GM23338 (cell line): Measurements from ENCODE around the gene COX7A2.

Experiments used
- CREB1 ChIP-seq: fragments of 250-450 bp; sonication (Bioruptor Pico); IDR thresholded peaks from 2 replicates; pipeline ENCODE4 v1.5.0; 2020; ENCODE audit warnings: low read depth, mild to moderate bottlenecking, moderate library complexity
- EZH2 ChIP-seq: fragments of 200-600 bp; sonication (generic); IDR thresholded peaks from one replicate; pipeline ENCODE4 v1.8.0; 2017; ENCODE audit warnings: antibody characterized with exemption, mild to moderate bottlenecking, low read depth; ENCODE audit not compliant: unreplicated experiment
- EZH2phosphoT487 ChIP-seq: fragments of 200-600 bp; sonication (generic); IDR thresholded peaks from one replicate; pipeline ENCODE4 v1.8.1; 2018; ENCODE audit warnings: antibody characterized with exemption; ENCODE audit not compliant: unreplicated experiment
- JUNB ChIP-seq: IDR thresholded peaks from one replicate; pipeline ENCODE4 v1.6.1; 2016; ENCODE audit warnings: antibody characterized with exemption; ENCODE audit not compliant: unreplicated experiment
- NANOG ChIP-seq: IDR thresholded peaks from 2 replicates; pipeline ENCODE4 v1.6.1; 2016; ENCODE audit warnings: antibody characterized with exemption, borderline replicate concordance
- POLR2AphosphoS5 ChIP-seq: IDR thresholded peaks from 2 replicates; pipeline ENCODE4 v1.6.1; 2016; ENCODE audit warnings: antibody characterized with exemption, low read depth
- STAT1 ChIP-seq: IDR thresholded peaks from one replicate; pipeline ENCODE4 v1.6.1; 2016; ENCODE audit warnings: antibody characterized with exemption; ENCODE audit not compliant: unreplicated experiment
- ZNF114 ChIP-seq: fragments of 250-450 bp; sonication (Bioruptor Pico); IDR thresholded peaks from 2 replicates; pipeline ENCODE4 v1.5.0; 2020; ENCODE audit warnings: mild to moderate bottlenecking, moderate library complexity
- ZNF331 ChIP-seq: fragments of 250-450 bp; sonication (Bioruptor Pico); IDR thresholded peaks from 2 replicates; pipeline ENCODE4 v1.5.0; 2020; ENCODE audit warnings: low read depth, mild to moderate bottlenecking, moderate library complexity
- TF ChIP-seq, protein P1 (sequence below), 2 experiments: fragments of 200-600 bp in 1 of 2; sonication (generic) in 1 of 2; conservative IDR thresholded peaks; 2 replicates each; pipeline versions ENCODE4 v1.5.1 to v1.6.1; 2016 to 2017; ENCODE audit warnings: antibody characterized with exemption in 2 of 2, low read depth in 2 of 2, mild to moderate bottlenecking in 2 of 2, moderate library complexity in 1 of 2
- TF ChIP-seq, protein P2 (sequence below): fragments of 250-450 bp; sonication (Bioruptor Pico); IDR thresholded peaks from 2 replicates; pipeline ENCODE4 v1.5.0; 2020; ENCODE audit warnings: mild to moderate bottlenecking, moderate library complexity
- TF ChIP-seq, protein P3 (sequence below): IDR thresholded peaks from 2 replicates; pipeline ENCODE4 v1.6.1; 2016; ENCODE audit warnings: antibody characterized with exemption
- TF ChIP-seq, protein P4 (sequence below): IDR thresholded peaks from one replicate; pipeline ENCODE4 v1.6.1; 2018; ENCODE audit warnings: antibody characterized with exemption; ENCODE audit not compliant: unreplicated experiment

DNA sequence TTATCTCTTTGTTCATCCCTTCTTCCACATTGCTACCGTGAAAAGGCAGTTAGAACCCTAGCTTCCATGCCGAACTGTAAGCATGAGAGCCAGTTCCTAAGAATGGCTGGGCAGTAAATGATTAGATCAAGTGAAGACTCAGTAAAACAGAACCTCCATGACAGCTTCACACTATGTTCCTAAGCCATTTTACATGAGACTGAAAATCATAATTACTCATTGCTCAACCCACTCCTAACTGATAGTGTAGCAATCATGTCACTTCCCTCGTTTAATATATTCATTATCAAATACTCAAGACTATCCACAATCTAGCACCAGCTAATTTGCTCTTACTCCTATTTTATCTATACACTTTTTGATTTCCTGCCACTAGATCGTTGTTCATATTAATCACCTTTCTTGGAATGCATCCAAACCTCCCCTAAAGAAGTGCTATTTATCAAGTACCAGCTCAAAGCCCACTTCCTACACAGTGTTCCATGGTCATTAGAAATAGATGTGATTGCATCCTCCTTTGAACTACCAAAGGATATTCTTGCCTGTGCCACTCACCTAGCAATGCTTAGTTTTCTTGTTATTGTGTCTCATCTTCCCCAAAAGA lies 35.0 kb upstream of the COX7A2 start:
- TF ChIP-seq, protein P1, sequence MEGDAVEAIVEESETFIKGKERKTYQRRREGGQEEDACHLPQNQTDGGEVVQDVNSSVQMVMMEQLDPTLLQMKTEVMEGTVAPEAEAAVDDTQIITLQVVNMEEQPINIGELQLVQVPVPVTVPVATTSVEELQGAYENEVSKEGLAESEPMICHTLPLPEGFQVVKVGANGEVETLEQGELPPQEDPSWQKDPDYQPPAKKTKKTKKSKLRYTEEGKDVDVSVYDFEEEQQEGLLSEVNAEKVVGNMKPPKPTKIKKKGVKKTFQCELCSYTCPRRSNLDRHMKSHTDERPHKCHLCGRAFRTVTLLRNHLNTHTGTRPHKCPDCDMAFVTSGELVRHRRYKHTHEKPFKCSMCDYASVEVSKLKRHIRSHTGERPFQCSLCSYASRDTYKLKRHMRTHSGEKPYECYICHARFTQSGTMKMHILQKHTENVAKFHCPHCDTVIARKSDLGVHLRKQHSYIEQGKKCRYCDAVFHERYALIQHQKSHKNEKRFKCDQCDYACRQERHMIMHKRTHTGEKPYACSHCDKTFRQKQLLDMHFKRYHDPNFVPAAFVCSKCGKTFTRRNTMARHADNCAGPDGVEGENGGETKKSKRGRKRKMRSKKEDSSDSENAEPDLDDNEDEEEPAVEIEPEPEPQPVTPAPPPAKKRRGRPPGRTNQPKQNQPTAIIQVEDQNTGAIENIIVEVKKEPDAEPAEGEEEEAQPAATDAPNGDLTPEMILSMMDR (conservative IDR thresholded peaks at IDR 0.05; ENCODE audit: low read depth in 2 of 2) = no peak
- TF ChIP-seq, protein P2, sequence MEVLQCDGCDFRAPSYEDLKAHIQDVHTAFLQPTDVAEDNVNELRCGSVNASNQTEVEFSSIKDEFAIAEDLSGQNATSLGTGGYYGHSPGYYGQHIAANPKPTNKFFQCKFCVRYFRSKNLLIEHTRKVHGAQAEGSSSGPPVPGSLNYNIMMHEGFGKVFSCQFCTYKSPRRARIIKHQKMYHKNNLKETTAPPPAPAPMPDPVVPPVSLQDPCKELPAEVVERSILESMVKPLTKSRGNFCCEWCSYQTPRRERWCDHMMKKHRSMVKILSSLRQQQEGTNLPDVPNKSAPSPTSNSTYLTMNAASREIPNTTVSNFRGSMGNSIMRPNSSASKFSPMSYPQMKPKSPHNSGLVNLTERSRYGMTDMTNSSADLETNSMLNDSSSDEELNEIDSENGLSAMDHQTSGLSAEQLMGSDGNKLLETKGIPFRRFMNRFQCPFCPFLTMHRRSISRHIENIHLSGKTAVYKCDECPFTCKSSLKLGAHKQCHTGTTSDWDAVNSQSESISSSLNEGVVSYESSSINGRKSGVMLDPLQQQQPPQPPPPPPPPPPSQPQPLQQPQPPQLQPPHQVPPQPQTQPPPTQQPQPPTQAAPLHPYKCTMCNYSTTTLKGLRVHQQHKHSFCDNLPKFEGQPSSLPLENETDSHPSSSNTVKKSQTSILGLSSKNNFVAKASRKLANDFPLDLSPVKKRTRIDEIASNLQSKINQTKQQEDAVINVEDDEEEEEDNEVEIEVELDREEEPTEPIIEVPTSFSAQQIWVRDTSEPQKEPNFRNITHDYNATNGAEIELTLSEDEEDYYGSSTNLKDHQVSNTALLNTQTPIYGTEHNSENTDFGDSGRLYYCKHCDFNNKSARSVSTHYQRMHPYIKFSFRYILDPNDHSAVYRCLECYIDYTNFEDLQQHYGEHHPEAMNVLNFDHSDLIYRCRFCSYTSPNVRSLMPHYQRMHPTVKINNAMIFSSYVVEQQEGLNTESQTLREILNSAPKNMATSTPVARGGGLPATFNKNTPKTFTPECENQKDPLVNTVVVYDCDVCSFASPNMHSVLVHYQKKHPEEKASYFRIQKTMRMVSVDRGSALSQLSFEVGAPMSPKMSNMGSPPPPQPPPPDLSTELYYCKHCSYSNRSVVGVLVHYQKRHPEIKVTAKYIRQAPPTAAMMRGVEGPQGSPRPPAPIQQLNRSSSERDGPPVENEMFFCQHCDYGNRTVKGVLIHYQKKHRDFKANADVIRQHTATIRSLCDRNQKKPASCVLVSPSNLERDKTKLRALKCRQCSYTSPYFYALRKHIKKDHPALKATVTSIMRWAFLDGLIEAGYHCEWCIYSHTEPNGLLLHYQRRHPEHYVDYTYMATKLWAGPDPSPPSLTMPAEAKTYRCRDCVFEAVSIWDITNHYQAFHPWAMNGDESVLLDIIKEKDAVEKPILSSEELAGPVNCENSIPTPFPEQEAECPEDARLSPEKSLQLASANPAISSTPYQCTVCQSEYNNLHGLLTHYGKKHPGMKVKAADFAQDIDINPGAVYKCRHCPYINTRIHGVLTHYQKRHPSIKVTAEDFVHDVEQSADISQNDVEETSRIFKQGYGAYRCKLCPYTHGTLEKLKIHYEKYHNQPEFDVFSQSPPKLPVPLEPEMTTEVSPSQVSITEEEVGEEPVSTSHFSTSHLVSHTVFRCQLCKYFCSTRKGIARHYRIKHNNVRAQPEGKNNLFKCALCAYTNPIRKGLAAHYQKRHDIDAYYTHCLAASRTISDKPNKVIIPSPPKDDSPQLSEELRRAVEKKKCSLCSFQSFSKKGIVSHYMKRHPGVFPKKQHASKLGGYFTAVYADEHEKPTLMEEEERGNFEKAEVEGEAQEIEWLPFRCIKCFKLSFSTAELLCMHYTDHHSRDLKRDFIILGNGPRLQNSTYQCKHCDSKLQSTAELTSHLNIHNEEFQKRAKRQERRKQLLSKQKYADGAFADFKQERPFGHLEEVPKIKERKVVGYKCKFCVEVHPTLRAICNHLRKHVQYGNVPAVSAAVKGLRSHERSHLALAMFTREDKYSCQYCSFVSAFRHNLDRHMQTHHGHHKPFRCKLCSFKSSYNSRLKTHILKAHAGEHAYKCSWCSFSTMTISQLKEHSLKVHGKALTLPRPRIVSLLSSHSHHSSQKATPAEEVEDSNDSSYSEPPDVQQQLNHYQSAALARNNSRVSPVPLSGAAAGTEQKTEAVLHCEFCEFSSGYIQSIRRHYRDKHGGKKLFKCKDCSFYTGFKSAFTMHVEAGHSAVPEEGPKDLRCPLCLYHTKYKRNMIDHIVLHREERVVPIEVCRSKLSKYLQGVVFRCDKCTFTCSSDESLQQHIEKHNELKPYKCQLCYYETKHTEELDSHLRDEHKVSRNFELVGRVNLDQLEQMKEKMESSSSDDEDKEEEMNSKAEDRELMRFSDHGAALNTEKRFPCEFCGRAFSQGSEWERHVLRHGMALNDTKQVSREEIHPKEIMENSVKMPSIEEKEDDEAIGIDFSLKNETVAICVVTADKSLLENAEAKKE (CRISPR knock-in tag) = no peak
- TF ChIP-seq EZH2phosphoT487 (no peak), EZH2 (no peak), POLR2AphosphoS5 (no peak), CREB1 (CRISPR knock-in tag) (no peak), NANOG (no peak), JUNB (no peak), ZNF331 (CRISPR knock-in tag) (no peak), ZNF114 (CRISPR knock-in tag) (no peak), STAT1 (no peak)
- TF ChIP-seq, protein P3, sequence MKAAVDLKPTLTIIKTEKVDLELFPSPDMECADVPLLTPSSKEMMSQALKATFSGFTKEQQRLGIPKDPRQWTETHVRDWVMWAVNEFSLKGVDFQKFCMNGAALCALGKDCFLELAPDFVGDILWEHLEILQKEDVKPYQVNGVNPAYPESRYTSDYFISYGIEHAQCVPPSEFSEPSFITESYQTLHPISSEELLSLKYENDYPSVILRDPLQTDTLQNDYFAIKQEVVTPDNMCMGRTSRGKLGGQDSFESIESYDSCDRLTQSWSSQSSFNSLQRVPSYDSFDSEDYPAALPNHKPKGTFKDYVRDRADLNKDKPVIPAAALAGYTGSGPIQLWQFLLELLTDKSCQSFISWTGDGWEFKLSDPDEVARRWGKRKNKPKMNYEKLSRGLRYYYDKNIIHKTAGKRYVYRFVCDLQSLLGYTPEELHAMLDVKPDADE = no peak
- TF ChIP-seq, protein P4, sequence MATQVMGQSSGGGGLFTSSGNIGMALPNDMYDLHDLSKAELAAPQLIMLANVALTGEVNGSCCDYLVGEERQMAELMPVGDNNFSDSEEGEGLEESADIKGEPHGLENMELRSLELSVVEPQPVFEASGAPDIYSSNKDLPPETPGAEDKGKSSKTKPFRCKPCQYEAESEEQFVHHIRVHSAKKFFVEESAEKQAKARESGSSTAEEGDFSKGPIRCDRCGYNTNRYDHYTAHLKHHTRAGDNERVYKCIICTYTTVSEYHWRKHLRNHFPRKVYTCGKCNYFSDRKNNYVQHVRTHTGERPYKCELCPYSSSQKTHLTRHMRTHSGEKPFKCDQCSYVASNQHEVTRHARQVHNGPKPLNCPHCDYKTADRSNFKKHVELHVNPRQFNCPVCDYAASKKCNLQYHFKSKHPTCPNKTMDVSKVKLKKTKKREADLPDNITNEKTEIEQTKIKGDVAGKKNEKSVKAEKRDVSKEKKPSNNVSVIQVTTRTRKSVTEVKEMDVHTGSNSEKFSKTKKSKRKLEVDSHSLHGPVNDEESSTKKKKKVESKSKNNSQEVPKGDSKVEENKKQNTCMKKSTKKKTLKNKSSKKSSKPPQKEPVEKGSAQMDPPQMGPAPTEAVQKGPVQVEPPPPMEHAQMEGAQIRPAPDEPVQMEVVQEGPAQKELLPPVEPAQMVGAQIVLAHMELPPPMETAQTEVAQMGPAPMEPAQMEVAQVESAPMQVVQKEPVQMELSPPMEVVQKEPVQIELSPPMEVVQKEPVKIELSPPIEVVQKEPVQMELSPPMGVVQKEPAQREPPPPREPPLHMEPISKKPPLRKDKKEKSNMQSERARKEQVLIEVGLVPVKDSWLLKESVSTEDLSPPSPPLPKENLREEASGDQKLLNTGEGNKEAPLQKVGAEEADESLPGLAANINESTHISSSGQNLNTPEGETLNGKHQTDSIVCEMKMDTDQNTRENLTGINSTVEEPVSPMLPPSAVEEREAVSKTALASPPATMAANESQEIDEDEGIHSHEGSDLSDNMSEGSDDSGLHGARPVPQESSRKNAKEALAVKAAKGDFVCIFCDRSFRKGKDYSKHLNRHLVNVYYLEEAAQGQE = no peak
